Measurements from ENCODE around the gene BOK. TPM values are rescaled to one million over a fixed set of nuclear protein-coding genes. Genes with fewer than 3 reads are reported as not detected.

BOK gene
- total and polyA plus RNA-seq, 2 experiments from 2014 or later = 28.0 to 46.6 TPM

DNA sequence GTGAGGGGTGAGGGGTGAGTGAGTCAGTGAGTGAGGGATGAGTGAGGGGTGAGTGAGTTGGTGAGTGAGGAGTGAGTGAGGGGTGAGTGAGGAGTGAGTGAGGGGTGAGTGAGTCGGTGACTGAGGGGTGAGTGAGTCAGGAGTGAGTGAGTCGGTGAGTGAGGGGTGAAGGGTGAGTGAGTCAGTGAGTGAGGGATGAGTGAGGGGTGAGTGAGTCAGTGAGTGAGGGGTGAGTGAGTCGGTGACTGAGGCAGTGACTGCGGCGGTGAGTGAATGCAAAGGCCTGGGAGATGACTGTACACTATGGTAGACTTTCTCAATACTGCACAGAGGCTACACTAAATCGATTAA, 61.8 kb downstream of the BOK start:
- Histone ChIP-seq H3K27me3 (replicated peaks; ENCODE audit: insufficient read depth) (no peaks in the 10 kb centered on the region), H3K9me2 (ENCODE audit: insufficient read depth) (no peaks in the 10 kb centered on the region), H3K36me3 (ENCODE audit: low read depth) (0 out of 2 replicates have a peak, but pooled peaks cover 3% of the 10 kb centered on the region), H3K79me2 (ENCODE audit: insufficient read depth) (peaks cover 90% of the 10 kb centered on the region), H3F3A (ENCODE audit: insufficient read depth) (peaks cover 44% of the 10 kb centered on the region), H3K9me3 (ENCODE audit: low read depth) (no peaks in the 10 kb centered on the region), H2AFZ (no peak overlapping the region), H3K4me2 (ENCODE audit: unreplicated experiment) (no peak overlapping the region), H3K9ac (no peak overlapping the region), H3K4me1 (ENCODE audit: insufficient read depth) (no peaks in the 10 kb centered on the region), H4K20me1 (ENCODE audit: insufficient read depth) (peaks cover 8% of the 10 kb centered on the region; the same call in 1 of the 2 replicates), H3K4me3 (no peak overlapping the region), H3K27ac (0 out of 2 replicates have a peak overlapping the region, but pooled peaks have one; percentile 5)
- no peak for TF ChIP-seq EZH2phosphoT487 (IDR thresholded peaks at IDR 0.05; ENCODE audit: insufficient read depth, low read depth)
- TF ChIP-seq EZH2 (IDR thresholded peaks at IDR 0.05; ENCODE audit: insufficient read depth, poor library complexity, severe bottlenecking) = no peak
- in situ Hi-C loops (cut with MboI) = no loop called here
- peak; percentile 63 for DNase-seq
- whole genome bisulfite sequencing, 2 experiments (ENCODE audit: low coverage in 1 of 2, low lambda C conversion rate in 2 of 2, missing lambda C conversion rate in 2 of 2) = 99 to 100% methylated on average over 2 to 6 of the region's 6 CpGs

Small RNAs within 50 kb of the gene (small RNA-seq; reads per million reads assigned to genes)
- gene RNA5SP122 (ENCODE audit: low read depth, low replicate concordance) = not detected

Other genes with a start within 250 kb of the BOK start
- 707 and 711 TPM in 2 replicates for gene HDLBP, start 243.1 kb upstream of the BOK start, total RNA-seq (2014; rRNA removed; shearing (Covaris generic))
- 602 and 613 TPM in 2 replicates for gene HDLBP, start 243.1 kb upstream of the BOK start, polyA plus RNA-seq (2016; fragmentation: Nextera tagmentation; extraction: Ambion mirVana)
- 480 and 499 TPM in 2 replicates for gene SEPTIN2, start 242.8 kb upstream of the BOK start, total RNA-seq (2014; rRNA removed; shearing (Covaris generic))
- 512 and 518 TPM in 2 replicates for gene SEPTIN2, start 242.8 kb upstream of the BOK start, polyA plus RNA-seq (2016; fragmentation: Nextera tagmentation; extraction: Ambion mirVana)
- gene FARP2, start 202.5 kb upstream of the BOK start, total RNA-seq (2014; rRNA removed; shearing (Covaris generic)) = 39.0 and 45.9 TPM in 2 replicates
- gene FARP2, start 202.5 kb upstream of the BOK start, polyA plus RNA-seq (2016; fragmentation: Nextera tagmentation; extraction: Ambion mirVana) = 30.9 and 39.7 TPM in 2 replicates
- gene STK25, start 50.2 kb upstream of the BOK start, total RNA-seq (2014; rRNA removed; shearing (Covaris generic)) = 239 and 240 TPM in 2 replicates
- 120 and 121 TPM in 2 replicates for gene STK25, start 50.2 kb upstream of the BOK start, polyA plus RNA-seq (2016; fragmentation: Nextera tagmentation; extraction: Ambion mirVana)
- gene THAP4, start 78.4 kb downstream of the BOK start, total RNA-seq (2014; rRNA removed; shearing (Covaris generic)) = 43.0 and 46.4 TPM in 2 replicates
- gene THAP4, start 78.4 kb downstream of the BOK start, polyA plus RNA-seq (2016; fragmentation: Nextera tagmentation; extraction: Ambion mirVana) = 52.4 and 53.4 TPM in 2 replicates
- gene ATG4B, start 78.9 kb downstream of the BOK start, total RNA-seq (2014; rRNA removed; shearing (Covaris generic)) = 53.4 and 85.5 TPM in 2 replicates
- gene ATG4B, start 78.9 kb downstream of the BOK start, polyA plus RNA-seq (2016; fragmentation: Nextera tagmentation; extraction: Ambion mirVana) = 65.3 and 67.2 TPM in 2 replicates
- gene DTYMK, start 128.1 kb downstream of the BOK start, total RNA-seq (2014; rRNA removed; shearing (Covaris generic)) = 27.9 and 44.6 TPM in 2 replicates
- gene DTYMK, start 128.1 kb downstream of the BOK start, polyA plus RNA-seq (2016; fragmentation: Nextera tagmentation; extraction: Ambion mirVana) = 78.7 and 82.6 TPM in 2 replicates
- 13.5 and 20.3 TPM in 2 replicates for gene ING5, start 143.3 kb downstream of the BOK start, total RNA-seq (2014; rRNA removed; shearing (Covaris generic))
- gene ING5, start 143.3 kb downstream of the BOK start, polyA plus RNA-seq (2016; fragmentation: Nextera tagmentation; extraction: Ambion mirVana) = 9.8 and 10.8 TPM in 2 replicates
- gene D2HGDH, start 175.9 kb downstream of the BOK start, total RNA-seq (2014; rRNA removed; shearing (Covaris generic)) = 19.1 and 19.6 TPM in 2 replicates
- gene D2HGDH, start 175.9 kb downstream of the BOK start, polyA plus RNA-seq (2016; fragmentation: Nextera tagmentation; extraction: Ambion mirVana) = 8.3 and 9.7 TPM in 2 replicates
- not detected in 2 replicates for gene GAL3ST2, start 218.1 kb downstream of the BOK start, total RNA-seq (2014; rRNA removed; shearing (Covaris generic))
- not detected in 2 replicates for gene GAL3ST2, start 218.1 kb downstream of the BOK start, polyA plus RNA-seq (2016; fragmentation: Nextera tagmentation; extraction: Ambion mirVana)